RWPE2 (cell line): ENCODE data around the gene IFNGR1.

ENCODE experiments used
- ATAC-seq: fragments of 200-7000 bp; cut with Tn5 transposase; 3 replicates; pipeline ENCODE4 v1.9.1; 2021; ENCODE audit warnings: low read depth
- DNase-seq: peaks from one replicate; pipeline ENCODE4 v3.0.0-alpha.2; 2020; ENCODE audit warnings: low spot score
- H3K27ac ChIP-seq: fragments of 450-650 bp; 2 replicates; pipeline ENCODE4 v1.5.1; 2017; ENCODE audit warnings: mild to moderate bottlenecking; ENCODE audit not compliant: poor library complexity, severe bottlenecking
- H3K27me3 ChIP-seq: fragments of 250-450 bp; sonication (Bioruptor Pico); 2 replicates; pipeline ENCODE4 v1.5.1; 2021; ENCODE audit warnings: mild to moderate bottlenecking, moderate library complexity; ENCODE audit not compliant: insufficient read depth, poor library complexity, severe bottlenecking
- H3K36me3 ChIP-seq: fragments of 250-450 bp; sonication (Bioruptor Pico); 2 replicates; pipeline ENCODE4 v1.5.1; 2020; ENCODE audit warnings: low read depth, mild to moderate bottlenecking, moderate library complexity
- H3K4me1 ChIP-seq: fragments of 250-450 bp; sonication (Bioruptor Pico); 2 replicates; pipeline ENCODE4 v1.5.1; 2021; ENCODE audit warnings: mild to moderate bottlenecking, moderate library complexity; ENCODE audit not compliant: insufficient read depth, poor library complexity, severe bottlenecking
- H3K4me3 ChIP-seq: fragments of 250-450 bp; sonication (Bioruptor Pico); 2 replicates; pipeline ENCODE4 v1.5.1; 2021; ENCODE audit warnings: mild to moderate bottlenecking, moderate library complexity; ENCODE audit not compliant: severe bottlenecking
- H3K9me3 ChIP-seq: fragments of 250-450 bp; sonication (Bioruptor Pico); 2 replicates; pipeline ENCODE4 v1.5.1; 2021; ENCODE audit warnings: mild to moderate bottlenecking, moderate library complexity; ENCODE audit not compliant: severe bottlenecking
- CTCF ChIP-seq: fragments of 450-650 bp; IDR thresholded peaks from one replicate; pipeline ENCODE4 v1.5.1; 2017; ENCODE audit warnings: mild to moderate bottlenecking, moderate library complexity; ENCODE audit not compliant: poor library complexity, severe bottlenecking

IFNGR1 gene

GRCh38 chr6:137214931-137215330 is 4.3 kb downstream of the IFNGR1 start:
- no peak for TF ChIP-seq CTCF
- ATAC-seq (no peak), DNase-seq (no peak)
- Histone ChIP-seq H3K27ac (no peak overlapping the region), H3K36me3 (peaks cover 11% of the 10 kb centered on the region), H3K4me3 (no peak overlapping the region), H3K27me3 (no peaks in the 10 kb centered on the region), H3K4me1 (peaks cover 30% of the 10 kb centered on the region), H3K9me3 (no peaks in the 10 kb centered on the region)

DNA sequence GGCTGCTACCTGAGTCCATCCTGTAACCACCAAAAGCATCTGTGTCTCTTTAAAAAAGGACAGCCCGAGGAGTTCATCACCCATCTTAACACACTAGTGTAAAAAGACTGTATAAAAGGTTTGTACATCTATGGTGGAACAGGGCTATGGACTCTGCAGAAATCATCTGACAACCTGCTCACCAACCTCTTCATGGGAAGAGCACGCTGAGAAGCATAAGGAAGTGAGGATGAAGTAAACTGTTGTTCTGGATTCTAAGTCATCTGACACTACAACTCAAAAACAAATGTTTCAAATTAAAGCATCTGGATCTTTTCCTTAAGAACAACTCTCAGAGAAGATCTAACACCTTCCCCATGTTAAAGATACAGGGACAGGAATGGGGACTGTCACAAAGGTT is 5.4 kb downstream of the IFNGR1 start:
- Histone ChIP-seq H3K27me3 (no peaks in the 10 kb centered on the region), H3K9me3 (no peaks in the 10 kb centered on the region), H3K4me3 (no peak overlapping the region), H3K27ac (no peak overlapping the region), H3K4me1 (peaks cover 25% of the 10 kb centered on the region), H3K36me3 (peaks cover 11% of the 10 kb centered on the region)
- no peak for TF ChIP-seq CTCF
- no peak for DNase-seq
- ATAC-seq, result no peak

DNA sequence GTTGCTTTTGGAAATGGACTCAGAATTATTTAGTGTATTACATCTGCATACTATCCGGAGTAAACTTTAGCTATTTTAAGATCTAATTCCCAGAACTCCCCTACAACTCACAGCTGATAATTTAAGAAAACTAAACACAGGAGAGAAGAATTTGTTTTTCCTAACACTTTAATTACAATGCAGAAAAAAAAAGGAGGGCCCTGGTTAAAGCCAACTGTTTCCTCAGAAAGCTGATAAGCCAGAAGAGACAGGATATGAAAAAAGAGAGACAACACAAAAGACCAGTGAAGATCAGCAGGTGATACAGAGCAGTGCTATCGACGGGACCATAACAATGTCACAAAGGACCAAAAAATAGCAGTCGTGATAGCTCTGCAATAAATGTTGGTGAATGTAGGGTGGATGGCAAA is 5.8 kb downstream of the IFNGR1 start:
- TF ChIP-seq CTCF, result no peak
- peaks cover 11% of the 10 kb centered on the region for H3K36me3 ChIP-seq
- ATAC-seq (no peak), DNase-seq (no peak)
- H3K9me3 ChIP-seq, result no peaks in the 10 kb centered on the region
- H3K4me3 ChIP-seq, result no peak overlapping the region
- H3K27ac ChIP-seq, result no peak overlapping the region
- H3K4me1 ChIP-seq, result peaks cover 25% of the 10 kb centered on the region
- no peaks in the 10 kb centered on the region for H3K27me3 ChIP-seq

- ATAC-seq, result no peak
- Histone ChIP-seq H3K4me1 (peaks cover 24% of the 10 kb centered on the region), H3K27me3 (no peaks in the 10 kb centered on the region), H3K4me3 (no peak overlapping the region), H3K27ac (no peak overlapping the region), H3K36me3 (peaks cover 13% of the 10 kb centered on the region), H3K9me3 (no peaks in the 10 kb centered on the region)
- no peak for TF ChIP-seq CTCF
- DNase-seq, result no peak
Observed at GRCh38 chr6:137211910-137212309, 7.3 kb downstream of the IFNGR1 start.

- ATAC-seq, result no peak
- Histone ChIP-seq H3K4me3 (no peak overlapping the region), H3K4me1 (peaks cover 14% of the 10 kb centered on the region), H3K27me3 (no peaks in the 10 kb centered on the region), H3K27ac (no peak overlapping the region), H3K36me3 (peaks cover 23% of the 10 kb centered on the region), H3K9me3 (no peaks in the 10 kb centered on the region)
- TF ChIP-seq CTCF, result no peak
- no peak for DNase-seq
Observed at GRCh38 chr6:137210903-137211302, 8.3 kb downstream of the IFNGR1 start.
